OCI-LY3 (cell line): ENCODE measurements around the gene FAM83B.

Experiments used
- CTCF ChIP-seq: fragments of 200-600, 300-600 bp; sonication (generic); IDR thresholded peaks from 2 replicates; pipeline ENCODE4 v1.5.1; 2014; ENCODE audit warnings: antibody characterized with exemption, low read length, low read depth
- EZH2phosphoT487 ChIP-seq: fragments of 200-600 bp; shearing (Covaris generic); IDR thresholded peaks from 2 replicates; pipeline ENCODE4 v1.6.1; 2018; ENCODE audit warnings: antibody characterized with exemption, mixed run types, low read depth

DNA sequence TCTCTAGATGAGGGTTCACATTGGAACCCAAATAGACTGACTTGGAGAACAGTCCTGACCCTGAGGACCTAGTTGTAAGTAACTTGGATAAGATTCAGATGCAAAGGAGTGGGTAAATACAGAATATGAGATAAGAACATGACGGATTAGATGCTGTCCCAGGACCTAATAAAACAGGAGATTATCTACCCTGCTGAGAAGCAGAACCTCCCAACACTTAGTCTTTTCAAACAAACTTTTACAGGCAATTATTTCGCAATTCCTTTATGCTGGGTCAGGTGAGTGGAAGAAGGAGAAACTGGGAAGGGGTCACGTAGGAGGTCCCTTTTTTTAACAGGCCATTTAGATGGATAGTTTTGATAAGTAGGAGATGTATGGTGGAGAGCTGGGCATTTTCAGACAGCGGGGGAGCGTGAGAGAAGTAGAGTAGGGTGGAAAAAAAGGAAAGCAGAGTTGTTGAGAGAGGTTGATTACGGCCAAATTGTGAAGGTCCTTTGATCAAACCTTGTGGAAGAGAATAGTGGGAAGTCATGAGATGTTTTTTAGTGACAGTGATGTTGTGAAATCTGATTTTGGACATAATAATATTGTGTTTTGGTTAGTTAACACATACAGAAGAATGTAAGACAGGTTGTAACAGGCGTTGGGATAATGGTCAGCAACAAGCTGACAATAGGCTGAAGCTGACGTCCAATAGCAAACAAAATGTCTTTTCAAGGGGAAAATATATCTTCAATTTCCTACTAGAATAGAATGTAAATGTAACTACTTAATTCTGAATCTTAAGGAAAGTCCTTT is 32.8 kb downstream of the FAM83B start:
- TF ChIP-seq CTCF (no peak), EZH2phosphoT487 (no peak)
